ENCODE results near the gene LAYN. TPM values are rescaled to one million over a fixed set of nuclear protein-coding genes. Genes with fewer than 3 reads are reported as not detected.

Gene LAYN
- polyA plus RNA-seq, 2 of the 4 experiments (the other 2 are of a cell fraction) = 4.1 to 9.0 TPM

DNA sequence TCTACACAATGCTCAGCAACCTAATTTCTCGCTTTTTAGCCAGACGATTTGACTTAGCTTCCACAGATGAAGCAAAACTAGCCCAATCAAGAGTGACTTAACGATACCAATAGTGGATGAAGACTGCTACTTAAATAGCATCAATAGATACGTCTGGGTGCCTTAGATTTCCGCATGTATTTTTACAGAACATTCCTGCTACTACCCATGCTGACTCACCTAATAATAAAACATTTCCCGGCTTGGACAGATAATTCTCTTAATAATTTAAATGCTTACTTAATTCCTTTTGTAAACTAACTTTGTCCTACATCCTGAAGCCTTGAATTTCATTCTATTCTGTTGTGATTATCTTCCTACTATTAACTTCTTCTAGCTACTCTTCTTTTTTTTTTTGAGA, 5.2 kb upstream of the LAYN start (continued):
- no peak for TF ChIP-seq KDM5A (IDR thresholded peaks at IDR 0.05)

DNA sequence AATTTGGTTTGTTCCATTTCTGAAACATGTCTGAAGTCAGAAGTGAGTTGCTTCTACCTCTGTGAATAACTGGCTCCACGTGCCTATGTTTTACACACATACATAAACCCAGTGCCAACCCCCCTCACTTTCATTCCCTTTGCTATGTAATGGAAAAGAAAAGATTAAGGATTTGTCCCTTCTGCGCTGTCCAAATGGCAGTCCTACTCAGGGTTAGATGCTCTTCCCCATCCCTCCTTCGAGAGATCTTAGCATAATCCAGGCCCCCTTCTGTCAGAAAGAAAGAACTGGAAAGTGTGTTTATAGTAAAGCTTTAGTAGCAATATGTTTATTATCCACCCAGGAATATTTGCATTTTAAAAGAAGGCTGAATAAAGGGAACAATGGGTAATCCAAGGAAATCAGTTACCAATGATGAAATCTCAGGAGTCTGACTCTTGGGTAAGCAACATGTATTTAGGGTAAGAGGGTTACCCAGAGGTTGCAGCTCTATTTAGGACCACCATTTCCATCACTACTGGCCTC, 3.1 kb upstream of the LAYN start:
- Histone ChIP-seq H3K4me3 (no peak overlapping the region), H3K4me2 (no peak overlapping the region), H3K9me3 (no peaks in the 10 kb centered on the region), H3K27ac (no peak overlapping the region), H3K4me1 (peaks cover 9% of the 10 kb centered on the region; the same call in 2 of the 3 replicates)
- FAIRE-seq (no peak), DNase-seq (ENCODE audit: low read depth in 1 of 2, low spot score in 1 of 2) (no peak), ATAC-seq (no peak)
- POLR2A ChIA-PET = no interaction called here
- CTCF ChIA-PET = no interaction called here
- TF ChIP-seq, protein P1, sequence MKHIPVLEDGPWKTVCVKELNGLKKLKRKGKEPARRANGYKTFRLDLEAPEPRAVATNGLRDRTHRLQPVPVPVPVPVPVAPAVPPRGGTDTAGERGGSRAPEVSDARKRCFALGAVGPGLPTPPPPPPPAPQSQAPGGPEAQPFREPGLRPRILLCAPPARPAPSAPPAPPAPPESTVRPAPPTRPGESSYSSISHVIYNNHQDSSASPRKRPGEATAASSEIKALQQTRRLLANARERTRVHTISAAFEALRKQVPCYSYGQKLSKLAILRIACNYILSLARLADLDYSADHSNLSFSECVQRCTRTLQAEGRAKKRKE (CRISPR knock-in tag; IDR thresholded peaks at IDR 0.05; ENCODE audit: low read depth) = no peak
- no peak for TF ChIP-seq ESRRA (IDR thresholded peaks at IDR 0.05; ENCODE audit: borderline replicate concordance, low read length)
- TF ChIP-seq, protein P2, sequence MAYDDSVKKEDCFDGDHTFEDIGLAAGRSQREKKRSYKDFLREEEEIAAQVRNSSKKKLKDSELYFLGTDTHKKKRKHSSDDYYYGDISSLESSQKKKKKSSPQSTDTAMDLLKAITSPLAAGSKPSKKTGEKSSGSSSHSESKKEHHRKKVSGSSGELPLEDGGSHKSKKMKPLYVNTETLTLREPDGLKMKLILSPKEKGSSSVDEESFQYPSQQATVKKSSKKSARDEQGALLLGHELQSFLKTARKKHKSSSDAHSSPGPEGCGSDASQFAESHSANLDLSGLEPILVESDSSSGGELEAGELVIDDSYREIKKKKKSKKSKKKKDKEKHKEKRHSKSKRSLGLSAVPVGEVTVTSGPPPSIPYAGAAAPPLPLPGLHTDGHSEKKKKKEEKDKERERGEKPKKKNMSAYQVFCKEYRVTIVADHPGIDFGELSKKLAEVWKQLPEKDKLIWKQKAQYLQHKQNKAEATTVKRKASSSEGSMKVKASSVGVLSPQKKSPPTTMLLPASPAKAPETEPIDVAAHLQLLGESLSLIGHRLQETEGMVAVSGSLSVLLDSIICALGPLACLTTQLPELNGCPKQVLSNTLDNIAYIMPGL (CRISPR knock-in tag; IDR thresholded peaks at IDR 0.05; ENCODE audit: borderline replicate concordance) = no peak
- TF ChIP-seq ZC3H11A (IDR thresholded peaks at IDR 0.05) = no peak
- no peak for TF ChIP-seq FOXS1 (CRISPR knock-in tag; IDR thresholded peaks at IDR 0.05)
- TF ChIP-seq RNF2 (IDR thresholded peaks at IDR 0.05; ENCODE audit: borderline replicate concordance, low read depth) = no peak
- no peak for TF ChIP-seq EHMT2 (IDR thresholded peaks at IDR 0.05; ENCODE audit: low read depth)
- TF ChIP-seq NR3C1 (IDR thresholded peaks at IDR 0.05) = no peak
- no peak for TF ChIP-seq RFX5 (IDR thresholded peaks at IDR 0.05)
- no peak for TF ChIP-seq GATA3 (IDR thresholded peaks at IDR 0.05; ENCODE audit: borderline replicate concordance)
- TF ChIP-seq POLR2A (IDR thresholded peaks at IDR 0.05; ENCODE audit: low read length) = no peak
- no peak for TF ChIP-seq RCOR1 (IDR thresholded peaks at IDR 0.05; ENCODE audit: low read depth, low read length)
- TF ChIP-seq, protein P3, sequence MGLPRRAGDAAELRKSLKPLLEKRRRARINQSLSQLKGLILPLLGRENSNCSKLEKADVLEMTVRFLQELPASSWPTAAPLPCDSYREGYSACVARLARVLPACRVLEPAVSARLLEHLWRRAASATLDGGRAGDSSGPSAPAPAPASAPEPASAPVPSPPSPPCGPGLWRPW (IDR thresholded peaks at IDR 0.05) = no peak
- no peak for TF ChIP-seq RAD21 (conservative IDR thresholded peaks at IDR 0.05 in 1 of 2, IDR thresholded peaks at IDR 0.05 in 1 of 2)
- TF ChIP-seq TFCP2L1 (CRISPR knock-in tag; IDR thresholded peaks at IDR 0.05) = no peak
- no peak for TF ChIP-seq ZNF302 (CRISPR knock-in tag; IDR thresholded peaks at IDR 0.05)
- 92% methylated on average over 3 of the region's 3 CpGs for WGBS (ENCODE audit: missing lambda C conversion rate)

DNA sequence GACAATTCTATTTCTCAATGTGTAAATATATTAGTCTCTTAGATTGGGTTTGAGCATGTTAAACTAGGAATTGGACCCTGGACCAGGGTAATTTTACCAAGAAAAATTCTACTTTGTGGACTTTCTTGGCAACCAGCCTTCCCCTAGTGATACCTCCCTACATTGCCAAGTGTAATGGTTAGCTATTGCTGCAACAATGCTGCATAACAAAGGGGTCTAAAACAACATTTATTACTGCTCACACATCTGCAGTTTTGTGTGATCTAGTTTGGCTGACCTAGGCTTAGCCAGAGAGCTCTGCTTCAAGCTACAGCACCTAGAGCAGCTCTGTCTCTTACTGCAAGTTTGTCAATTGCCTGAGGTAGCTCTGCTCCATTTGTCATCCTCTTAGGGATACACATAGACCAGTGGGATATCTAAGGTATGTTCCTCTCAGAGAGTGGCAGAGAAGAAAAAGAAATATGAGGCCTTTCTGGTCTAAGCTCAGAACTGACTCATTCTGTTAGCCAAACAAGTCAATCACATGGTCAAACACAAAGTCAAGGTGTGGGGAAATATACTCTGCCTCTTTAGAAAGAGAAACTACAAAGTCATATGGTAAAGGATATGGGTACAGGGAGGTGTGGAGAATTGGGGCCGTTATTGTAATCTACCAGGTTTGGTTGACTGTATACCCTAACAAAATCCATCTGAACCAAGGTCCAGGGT, 2.0 kb upstream of the LAYN start:
- Histone ChIP-seq H3K4me3 (no peak overlapping the region), H3K27ac (no peak overlapping the region), H3K4me2 (no peak overlapping the region), H3K9me3 (no peaks in the 10 kb centered on the region), H3K4me1 (peaks cover 5% of the 10 kb centered on the region; the same call in 1 of the 3 replicates)
- 14% methylated on average over 1 of the region's 1 CpG for WGBS (ENCODE audit: missing lambda C conversion rate)
- no peak for FAIRE-seq
- ChIA-PET POLR2A (no interaction called here), CTCF (no interaction called here)
- TF ChIP-seq RNF2 (IDR thresholded peaks at IDR 0.05; ENCODE audit: borderline replicate concordance, low read depth) (no peak), TP53 (CRISPR knock-in tag; IDR thresholded peaks at IDR 0.05) (no peak), CHD4 (IDR thresholded peaks at IDR 0.05; ENCODE audit: borderline replicate concordance) (no peak), SREBF2 (IDR thresholded peaks at IDR 0.05) (no peak), RCOR1 (IDR thresholded peaks at IDR 0.05; ENCODE audit: low read depth, low read length) (no peak), SMC3 (IDR thresholded peaks at IDR 0.05) (no peak), ZC3H11A (IDR thresholded peaks at IDR 0.05) (no peak), TFCP2L1 (CRISPR knock-in tag; IDR thresholded peaks at IDR 0.05) (no peak), CHD2 (IDR thresholded peaks at IDR 0.05; ENCODE audit: low read length, partially characterized antibody) (no peak), KDM1A (IDR thresholded peaks at IDR 0.05; ENCODE audit: low read depth) (no peak), MYC (IDR thresholded peaks at IDR 0.05; ENCODE audit: borderline replicate concordance, low read length) (no peak), NPAS2 (CRISPR knock-in tag; IDR thresholded peaks at IDR 0.05; ENCODE audit: borderline replicate concordance) (no peak)
- TF ChIP-seq, protein P3 (IDR thresholded peaks at IDR 0.05) = no peak
- TF ChIP-seq, protein P4, sequence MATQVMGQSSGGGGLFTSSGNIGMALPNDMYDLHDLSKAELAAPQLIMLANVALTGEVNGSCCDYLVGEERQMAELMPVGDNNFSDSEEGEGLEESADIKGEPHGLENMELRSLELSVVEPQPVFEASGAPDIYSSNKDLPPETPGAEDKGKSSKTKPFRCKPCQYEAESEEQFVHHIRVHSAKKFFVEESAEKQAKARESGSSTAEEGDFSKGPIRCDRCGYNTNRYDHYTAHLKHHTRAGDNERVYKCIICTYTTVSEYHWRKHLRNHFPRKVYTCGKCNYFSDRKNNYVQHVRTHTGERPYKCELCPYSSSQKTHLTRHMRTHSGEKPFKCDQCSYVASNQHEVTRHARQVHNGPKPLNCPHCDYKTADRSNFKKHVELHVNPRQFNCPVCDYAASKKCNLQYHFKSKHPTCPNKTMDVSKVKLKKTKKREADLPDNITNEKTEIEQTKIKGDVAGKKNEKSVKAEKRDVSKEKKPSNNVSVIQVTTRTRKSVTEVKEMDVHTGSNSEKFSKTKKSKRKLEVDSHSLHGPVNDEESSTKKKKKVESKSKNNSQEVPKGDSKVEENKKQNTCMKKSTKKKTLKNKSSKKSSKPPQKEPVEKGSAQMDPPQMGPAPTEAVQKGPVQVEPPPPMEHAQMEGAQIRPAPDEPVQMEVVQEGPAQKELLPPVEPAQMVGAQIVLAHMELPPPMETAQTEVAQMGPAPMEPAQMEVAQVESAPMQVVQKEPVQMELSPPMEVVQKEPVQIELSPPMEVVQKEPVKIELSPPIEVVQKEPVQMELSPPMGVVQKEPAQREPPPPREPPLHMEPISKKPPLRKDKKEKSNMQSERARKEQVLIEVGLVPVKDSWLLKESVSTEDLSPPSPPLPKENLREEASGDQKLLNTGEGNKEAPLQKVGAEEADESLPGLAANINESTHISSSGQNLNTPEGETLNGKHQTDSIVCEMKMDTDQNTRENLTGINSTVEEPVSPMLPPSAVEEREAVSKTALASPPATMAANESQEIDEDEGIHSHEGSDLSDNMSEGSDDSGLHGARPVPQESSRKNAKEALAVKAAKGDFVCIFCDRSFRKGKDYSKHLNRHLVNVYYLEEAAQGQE (IDR thresholded peaks at IDR 0.05) = no peak
- no peak for DNase-seq (ENCODE audit: low read depth in 1 of 2, low spot score in 1 of 2)
- ATAC-seq = no peak; a peak in 1 of 6 replicates

All from A549 (cell line).